ENCODE measurements around the gene ACMSD. TPM values are rescaled to one million over a fixed set of nuclear protein-coding genes. Genes with fewer than 3 reads are reported as not detected.
A peak's percentile ranks its signal among the peaks of the same experiment; 100 is the strongest.

Gene ACMSD
- total and polyA plus RNA-seq, 2 of the 13 experiments (the other 11 are each of a cell fraction or from before 2014, with no cell fraction given) = not detected

- TF ChIP-seq ZNF652 (CRISPR knock-in tag; IDR thresholded peaks at IDR 0.05; ENCODE audit: borderline replicate concordance, low read depth) (no peak), HOXA3 (CRISPR knock-in tag; IDR thresholded peaks at IDR 0.05) (peak; percentile 77), ZNF143 (CRISPR knock-in tag; IDR thresholded peaks at IDR 0.05) (peak; percentile 90), CBX1 (IDR thresholded peaks at IDR 0.05; ENCODE audit: low read depth) (no peak), RFX3 (CRISPR knock-in tag; IDR thresholded peaks at IDR 0.05) (0 out of 2 replicates have a peak, but pooled peaks have one; percentile 31), TAF15 (IDR thresholded peaks at IDR 0.05; ENCODE audit: low read depth, low read length, poor library complexity, severe bottlenecking) (peak; percentile 79), ZNF513 (CRISPR knock-in tag; conservative IDR thresholded peaks at IDR 0.05) (no peak), U2AF2 (IDR thresholded peaks at IDR 0.05; ENCODE audit: low read depth, low read length) (no peak), JUND (CRISPR knock-in tag; IDR thresholded peaks at IDR 0.05) (no peak), ZBTB38 (CRISPR knock-in tag; IDR thresholded peaks at IDR 0.05) (peak; percentile 63; the same call in 1 of the 2 replicates), ZSCAN30 (CRISPR knock-in tag; IDR thresholded peaks at IDR 0.05) (peak; percentile 94; the same call in 1 of the 2 replicates), SOX5 (CRISPR knock-in tag; IDR thresholded peaks at IDR 0.05; ENCODE audit: borderline replicate concordance) (peak; percentile 77; the same call in 1 of the 2 replicates), ZSCAN12 (CRISPR knock-in tag; IDR thresholded peaks at IDR 0.05) (no peak), FOXC1 (CRISPR knock-in tag; IDR thresholded peaks at IDR 0.05; ENCODE audit: borderline replicate concordance) (peak; percentile 33; the same call in 1 of the 2 replicates), ZIK1 (CRISPR knock-in tag; IDR thresholded peaks at IDR 0.05; ENCODE audit: borderline replicate concordance, low read depth) (peak; percentile 29; the same call in 1 of the 2 replicates), ZNF567 (CRISPR knock-in tag; IDR thresholded peaks at IDR 0.05; ENCODE audit: borderline replicate concordance) (peak; percentile 66), ISX (CRISPR knock-in tag; conservative IDR thresholded peaks at IDR 0.05) (peak; percentile 67; the same call in 1 of the 2 replicates)
- TF ChIP-seq, protein P1, sequence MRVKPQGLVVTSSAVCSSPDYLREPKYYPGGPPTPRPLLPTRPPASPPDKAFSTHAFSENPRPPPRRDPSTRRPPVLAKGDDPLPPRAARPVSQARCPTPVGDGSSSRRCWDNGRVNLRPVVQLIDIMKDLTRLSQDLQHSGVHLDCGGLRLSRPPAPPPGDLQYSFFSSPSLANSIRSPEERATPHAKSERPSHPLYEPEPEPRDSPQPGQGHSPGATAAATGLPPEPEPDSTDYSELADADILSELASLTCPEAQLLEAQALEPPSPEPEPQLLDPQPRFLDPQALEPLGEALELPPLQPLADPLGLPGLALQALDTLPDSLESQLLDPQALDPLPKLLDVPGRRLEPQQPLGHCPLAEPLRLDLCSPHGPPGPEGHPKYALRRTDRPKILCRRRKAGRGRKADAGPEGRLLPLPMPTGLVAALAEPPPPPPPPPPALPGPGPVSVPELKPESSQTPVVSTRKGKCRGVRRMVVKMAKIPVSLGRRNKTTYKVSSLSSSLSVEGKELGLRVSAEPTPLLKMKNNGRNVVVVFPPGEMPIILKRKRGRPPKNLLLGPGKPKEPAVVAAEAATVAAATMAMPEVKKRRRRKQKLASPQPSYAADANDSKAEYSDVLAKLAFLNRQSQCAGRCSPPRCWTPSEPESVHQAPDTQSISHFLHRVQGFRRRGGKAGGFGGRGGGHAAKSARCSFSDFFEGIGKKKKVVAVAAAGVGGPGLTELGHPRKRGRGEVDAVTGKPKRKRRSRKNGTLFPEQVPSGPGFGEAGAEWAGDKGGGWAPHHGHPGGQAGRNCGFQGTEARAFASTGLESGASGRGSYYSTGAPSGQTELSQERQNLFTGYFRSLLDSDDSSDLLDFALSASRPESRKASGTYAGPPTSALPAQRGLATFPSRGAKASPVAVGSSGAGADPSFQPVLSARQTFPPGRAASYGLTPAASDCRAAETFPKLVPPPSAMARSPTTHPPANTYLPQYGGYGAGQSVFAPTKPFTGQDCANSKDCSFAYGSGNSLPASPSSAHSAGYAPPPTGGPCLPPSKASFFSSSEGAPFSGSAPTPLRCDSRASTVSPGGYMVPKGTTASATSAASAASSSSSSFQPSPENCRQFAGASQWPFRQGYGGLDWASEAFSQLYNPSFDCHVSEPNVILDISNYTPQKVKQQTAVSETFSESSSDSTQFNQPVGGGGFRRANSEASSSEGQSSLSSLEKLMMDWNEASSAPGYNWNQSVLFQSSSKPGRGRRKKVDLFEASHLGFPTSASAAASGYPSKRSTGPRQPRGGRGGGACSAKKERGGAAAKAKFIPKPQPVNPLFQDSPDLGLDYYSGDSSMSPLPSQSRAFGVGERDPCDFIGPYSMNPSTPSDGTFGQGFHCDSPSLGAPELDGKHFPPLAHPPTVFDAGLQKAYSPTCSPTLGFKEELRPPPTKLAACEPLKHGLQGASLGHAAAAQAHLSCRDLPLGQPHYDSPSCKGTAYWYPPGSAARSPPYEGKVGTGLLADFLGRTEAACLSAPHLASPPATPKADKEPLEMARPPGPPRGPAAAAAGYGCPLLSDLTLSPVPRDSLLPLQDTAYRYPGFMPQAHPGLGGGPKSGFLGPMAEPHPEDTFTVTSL (CRISPR knock-in tag; IDR thresholded peaks at IDR 0.05; ENCODE audit: borderline replicate concordance) = peak; percentile 42; the same call in 1 of the 2 replicates
- TF ChIP-seq, protein P2, sequence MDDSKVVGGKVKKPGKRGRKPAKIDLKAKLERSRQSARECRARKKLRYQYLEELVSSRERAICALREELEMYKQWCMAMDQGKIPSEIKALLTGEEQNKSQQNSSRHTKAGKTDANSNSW (CRISPR knock-in tag; IDR thresholded peaks at IDR 0.05; ENCODE audit: borderline replicate concordance) = no peak
- TF ChIP-seq, protein P3, sequence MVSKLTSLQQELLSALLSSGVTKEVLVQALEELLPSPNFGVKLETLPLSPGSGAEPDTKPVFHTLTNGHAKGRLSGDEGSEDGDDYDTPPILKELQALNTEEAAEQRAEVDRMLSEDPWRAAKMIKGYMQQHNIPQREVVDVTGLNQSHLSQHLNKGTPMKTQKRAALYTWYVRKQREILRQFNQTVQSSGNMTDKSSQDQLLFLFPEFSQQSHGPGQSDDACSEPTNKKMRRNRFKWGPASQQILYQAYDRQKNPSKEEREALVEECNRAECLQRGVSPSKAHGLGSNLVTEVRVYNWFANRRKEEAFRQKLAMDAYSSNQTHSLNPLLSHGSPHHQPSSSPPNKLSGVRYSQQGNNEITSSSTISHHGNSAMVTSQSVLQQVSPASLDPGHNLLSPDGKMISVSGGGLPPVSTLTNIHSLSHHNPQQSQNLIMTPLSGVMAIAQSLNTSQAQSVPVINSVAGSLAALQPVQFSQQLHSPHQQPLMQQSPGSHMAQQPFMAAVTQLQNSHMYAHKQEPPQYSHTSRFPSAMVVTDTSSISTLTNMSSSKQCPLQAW (CRISPR knock-in tag; IDR thresholded peaks at IDR 0.05) = peak; percentile 99
Measured at GRCh38 chr2:134918526-134919340, 80.3 kb downstream of the ACMSD start, which contains the start of gene CCNT2 (continued).
